ENCODE measurements around the gene CPA3. TPM values are rescaled to one million over a fixed set of nuclear protein-coding genes. Genes with fewer than 3 reads are reported as not detected.

CPA3 gene
- total and polyA plus RNA-seq, 4 donors, result 2.2 to 37.4 (median 2.5) TPM

DNA sequence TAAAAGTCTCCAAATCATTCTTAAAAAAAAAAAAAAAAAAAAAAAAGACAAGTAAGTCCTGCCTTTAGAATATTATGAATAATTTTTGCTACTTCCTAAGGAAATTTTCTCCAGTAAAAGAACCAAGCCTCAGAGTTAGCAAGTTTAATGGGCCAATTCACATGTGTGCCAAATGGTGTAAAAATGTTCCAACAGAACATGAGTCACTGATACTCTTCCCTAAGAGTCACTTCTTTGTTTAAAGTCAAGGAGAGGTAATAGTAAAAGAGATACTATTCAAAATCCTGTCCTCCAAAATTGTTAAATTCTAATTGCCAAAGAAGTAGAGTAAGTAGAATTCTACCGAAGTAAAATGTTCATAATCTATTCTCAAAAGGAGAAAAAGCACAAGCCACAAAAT, 17.7 kb upstream of the CPA3 start:
- no peaks in the 10 kb centered on the region for H3K27me3 ChIP-seq (ENCODE audit: control insufficient read depth in 3 of 3, insufficient read depth in 3 of 3, low read length in 2 of 3)
- ATAC-seq (ENCODE audit: insufficient read depth, low FRiP score), result no peak
- peaks cover 0 to 4% (median 0%) of the 10 kb centered on the region in 5 donors for H3K4me1 ChIP-seq (ENCODE audit: control insufficient read depth in 5 of 5, insufficient read depth in 5 of 5, low read length in 5 of 5)
- H3K9me3 ChIP-seq (ENCODE audit: control insufficient read depth in 4 of 4, insufficient read depth in 3 of 4, low read length in 3 of 4), result no peaks in the 10 kb centered on the region
- H3K36me3 ChIP-seq (ENCODE audit: control insufficient read depth in 4 of 4, insufficient read depth in 4 of 4, low read length in 4 of 4), result no peaks in the 10 kb centered on the region
- no peak overlapping the region for H3K9ac ChIP-seq (ENCODE audit: insufficient read depth in 1 of 2, low read length in 2 of 2)
- H3K4me3 ChIP-seq, result no peak overlapping the region
- H3K27ac ChIP-seq (ENCODE audit: low read depth in 1 of 2, low read length in 1 of 2), result no peak overlapping the region
- 91 to 93% methylated on average over 1 of the region's 1 CpG for WGBS, 2 donors
- no peak for DNase-seq
- TF ChIP-seq CTCF (IDR thresholded peaks at IDR 0.05; ENCODE audit: control extremely low read depth, extremely low read depth), result no peak

- DNase-seq (no peak), ATAC-seq (ENCODE audit: insufficient read depth, low FRiP score) (no peak)
- no peak overlapping the region for H3K9ac ChIP-seq (ENCODE audit: insufficient read depth in 1 of 2, low read length in 2 of 2)
- no peaks in the 10 kb centered on the region for H3K9me3 ChIP-seq (ENCODE audit: control insufficient read depth in 4 of 4, insufficient read depth in 3 of 4, low read length in 3 of 4)
- H3K36me3 ChIP-seq (ENCODE audit: control insufficient read depth in 4 of 4, insufficient read depth in 4 of 4, low read length in 4 of 4), result no peaks in the 10 kb centered on the region
- WGBS, 2 donors, result 48 to 64% methylated on average over 1 of the region's 1 CpG
- no peak overlapping the region for H3K27ac ChIP-seq (ENCODE audit: low read depth in 1 of 2, low read length in 1 of 2)
- H3K27me3 ChIP-seq (ENCODE audit: control insufficient read depth in 3 of 3, insufficient read depth in 3 of 3, low read length in 2 of 3), result no peaks in the 10 kb centered on the region
- TF ChIP-seq CTCF (IDR thresholded peaks at IDR 0.05; ENCODE audit: control extremely low read depth, extremely low read depth), result no peak
- H3K4me3 ChIP-seq, result no peak overlapping the region
- H3K4me1 ChIP-seq (ENCODE audit: control insufficient read depth in 5 of 5, insufficient read depth in 5 of 5, low read length in 5 of 5), result peaks cover 0 to 4% (median 0%) of the 10 kb centered on the region in 5 donors
Observed at GRCh38 chr3:148848410-148848809, 16.7 kb upstream of the CPA3 start.

- TF ChIP-seq CTCF (IDR thresholded peaks at IDR 0.05; ENCODE audit: control extremely low read depth, extremely low read depth), result no peak
- H3K9me3 ChIP-seq (ENCODE audit: control insufficient read depth in 4 of 4, insufficient read depth in 3 of 4, low read length in 3 of 4), result no peaks in the 10 kb centered on the region
- H3K4me1 ChIP-seq (ENCODE audit: control insufficient read depth in 5 of 5, insufficient read depth in 5 of 5, low read length in 5 of 5), result no peaks in the 10 kb centered on the region
- no peak overlapping the region for H3K27ac ChIP-seq (ENCODE audit: low read depth in 1 of 2, low read length in 1 of 2)
- ATAC-seq (ENCODE audit: insufficient read depth, low FRiP score) (no peak), DNase-seq (peak in 1 of 3 donors; percentile 46)
- H3K9ac ChIP-seq (ENCODE audit: insufficient read depth in 1 of 2, low read length in 2 of 2), result no peak overlapping the region
- no peaks in the 10 kb centered on the region for H3K27me3 ChIP-seq (ENCODE audit: control insufficient read depth in 3 of 3, insufficient read depth in 3 of 3, low read length in 2 of 3)
- WGBS, 2 donors, result 71 to 77% methylated on average over 7 of the region's 7 CpGs
- no peaks in the 10 kb centered on the region for H3K36me3 ChIP-seq (ENCODE audit: control insufficient read depth in 4 of 4, insufficient read depth in 4 of 4, low read length in 4 of 4)
- H3K4me3 ChIP-seq, result no peak overlapping the region
Observed at GRCh38 chr3:148852271-148852992, 12.7 kb upstream of the CPA3 start.

GRCh38 chr3:148853076-148853475, 12.0 kb upstream of the CPA3 start:
- no peak for ATAC-seq (ENCODE audit: insufficient read depth, low FRiP score)
- no peaks in the 10 kb centered on the region for H3K36me3 ChIP-seq (ENCODE audit: control insufficient read depth in 4 of 4, insufficient read depth in 4 of 4, low read length in 4 of 4)
- H3K9ac ChIP-seq (ENCODE audit: insufficient read depth in 1 of 2, low read length in 2 of 2), result no peak overlapping the region
- no peaks in the 10 kb centered on the region for H3K27me3 ChIP-seq (ENCODE audit: control insufficient read depth in 3 of 3, insufficient read depth in 3 of 3, low read length in 2 of 3)
- 81 to 90% methylated on average over 2 of the region's 2 CpGs for WGBS, 2 donors
- no peak for TF ChIP-seq CTCF (IDR thresholded peaks at IDR 0.05; ENCODE audit: control extremely low read depth, extremely low read depth)
- no peaks in the 10 kb centered on the region for H3K4me1 ChIP-seq (ENCODE audit: control insufficient read depth in 5 of 5, insufficient read depth in 5 of 5, low read length in 5 of 5)
- H3K9me3 ChIP-seq (ENCODE audit: control insufficient read depth in 4 of 4, insufficient read depth in 3 of 4, low read length in 3 of 4), result no peaks in the 10 kb centered on the region
- no peak overlapping the region for H3K27ac ChIP-seq (ENCODE audit: low read depth in 1 of 2, low read length in 1 of 2)
- no peak for DNase-seq
- no peak overlapping the region for H3K4me3 ChIP-seq

Data from lung (tissue), 12 donors.